ENCODE results near the gene LYRM4. TPM values are rescaled to one million over a fixed set of nuclear protein-coding genes. Genes with fewer than 3 reads are reported as not detected.

LYRM4 gene
- total and polyA plus RNA-seq, 9 of the 15 experiments (the other 6 are each of a cell fraction or from before 2014, with no cell fraction given): 24.2 to 69.4 (median 41.8) TPM

DNA sequence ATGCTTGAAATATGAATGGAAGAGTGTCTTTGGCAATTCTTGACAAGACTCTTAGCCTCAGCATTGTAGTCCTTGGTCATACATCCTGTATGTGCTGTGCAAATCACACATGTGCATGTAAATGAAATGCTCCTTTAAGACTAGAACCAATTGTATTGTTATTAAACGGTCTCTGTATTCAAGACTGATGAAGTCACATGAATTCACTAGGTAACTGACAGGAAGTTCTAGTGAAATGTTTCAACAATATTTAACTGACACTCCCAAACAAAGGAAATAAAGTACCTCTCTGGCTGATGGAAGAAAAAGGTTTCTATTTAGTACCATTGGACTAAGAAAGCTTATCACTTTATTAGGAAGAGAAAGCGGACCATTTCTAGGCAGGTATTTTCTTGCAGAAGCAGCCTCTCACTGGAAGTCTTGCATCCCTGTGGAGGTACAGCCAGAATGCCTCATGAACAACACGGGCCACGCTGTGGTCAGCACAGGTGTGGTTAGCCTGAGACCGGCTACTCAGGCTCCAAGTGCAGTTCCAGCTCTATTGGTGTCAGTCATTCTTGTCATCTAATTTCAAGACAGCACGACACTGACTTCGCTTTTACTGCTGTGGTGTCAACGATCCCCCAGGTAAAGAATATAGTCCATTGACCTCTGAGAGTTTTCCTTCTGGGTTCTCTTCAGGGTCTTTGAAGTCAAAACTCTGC lies 158.3 kb downstream of the LYRM4 start:
- 53% methylated on average over 8 of the region's 8 CpGs for WGBS (ENCODE audit: insufficient coverage, low coverage, missing lambda C conversion rate)
- no peak overlapping the region for H3K4me2 ChIP-seq (ENCODE audit: insufficient read depth, low read length)
- no peaks in the 10 kb centered on the region for H3K79me2 ChIP-seq (ENCODE audit: control insufficient read depth, insufficient read depth, low read length)
- no peaks in the 10 kb centered on the region for H3K36me3 ChIP-seq (ENCODE audit: control insufficient read depth, insufficient read depth, low read length)
- TF ChIP-seq KAT2B (IDR thresholded peaks at IDR 0.05; ENCODE audit: low read depth, low read length) (no peak), PRDM10 (IDR thresholded peaks at IDR 0.05; ENCODE audit: partially characterized antibody) (no peak), FOXM1 (IDR thresholded peaks at IDR 0.05; ENCODE audit: low read depth) (no peak), FOXM1 (CRISPR knock-in tag; IDR thresholded peaks at IDR 0.05; ENCODE audit: low read depth) (no peak), BRCA1 (IDR thresholded peaks at IDR 0.05) (no peak), BRCA1 (CRISPR knock-in tag; IDR thresholded peaks at IDR 0.05) (no peak), FUS (optimal IDR thresholded peaks at IDR 0.05; ENCODE audit: low read depth, low read length) (no peak), ETV6 (IDR thresholded peaks at IDR 0.05; ENCODE audit: borderline replicate concordance in 1 of 2, low read depth in 2 of 2, low read length in 1 of 2) (no peak), ETV6 (CRISPR knock-in tag; IDR thresholded peaks at IDR 0.05; ENCODE audit: borderline replicate concordance) (no peak), CBX8 (IDR thresholded peaks at IDR 0.05; ENCODE audit: borderline replicate concordance, extremely low read depth, low read depth, low read length, poor library complexity, severe bottlenecking) (no peak), CBX5 (IDR thresholded peaks at IDR 0.05; ENCODE audit: borderline replicate concordance, low read depth) (no peak), ZNF23 (CRISPR knock-in tag; IDR thresholded peaks at IDR 0.05) (no peak), CSDE1 (IDR thresholded peaks at IDR 0.05) (no peak), NFRKB (IDR thresholded peaks at IDR 0.05; ENCODE audit: low read depth) (no peak), ZFX (CRISPR knock-in tag; IDR thresholded peaks at IDR 0.05) (no peak), EP300 (IDR thresholded peaks at IDR 0.05; ENCODE audit: low read length) (no peak)
- ATAC-seq (no peak), FAIRE-seq (no peak), DNase-seq (ENCODE audit: extremely low read depth in 1 of 4, low spot score in 3 of 4) (no peak)
- no peak overlapping the region for H2AFZ ChIP-seq (ENCODE audit: low read depth, low read length)
- in situ Hi-C loops (cut with MboI) (no loop called here), intact Hi-C loops (cut with micrococcal nuclease) (no loop called here)
- no peak overlapping the region for H3K27ac ChIP-seq (ENCODE audit: extremely low read depth, low read depth, low read length)
- H3K27me3 ChIP-seq (ENCODE audit: control insufficient read depth in 2 of 2, insufficient read depth in 2 of 2, low read length in 2 of 2): no peaks in the 10 kb centered on the region
- BruUV-seq (replicated peaks): no TSS peak
- ChIA-PET CTCF (ENCODE audit: low intra/inter-chr PET ratio) (interaction anchor here (0.6 kb wide), 1 partner anchor 1658 kb away, joined by 3 read pairs; no protein-coding TSS in a partner anchor), POLR2A (interaction anchor here (0.7 to 1.0 kb wide), 2 partner anchors 10 to 240 kb away, joined by 3 to 5 read pairs; no protein-coding TSS in a partner anchor)
- no peaks in the 10 kb centered on the region; a peak in 1 of 5 replicates for H3K4me1 ChIP-seq (replicated peaks in 1 of 2; ENCODE audit: control insufficient read depth in 2 of 2, insufficient read depth in 2 of 2, low read length in 2 of 2)
- H3K9me3 ChIP-seq (replicated peaks; ENCODE audit: control insufficient read depth, insufficient read depth, low read depth, low read length): no peaks in the 10 kb centered on the region
- no peaks in the 10 kb centered on the region for H4K20me1 ChIP-seq (replicated peaks; ENCODE audit: control insufficient read depth, insufficient read depth, low read length)
- no peak overlapping the region for H3K4me3 ChIP-seq
- no peak overlapping the region for H3K9ac ChIP-seq (ENCODE audit: insufficient read depth in 1 of 2, low read depth in 2 of 2, low read length in 2 of 2)
- no peaks in the 10 kb centered on the region for H3K9me1 ChIP-seq (ENCODE audit: control insufficient read depth, insufficient read depth, low read length)

Measured in K562 (cell line).